ENCODE results near the gene STRN.
"Not testable (repeated sequence)": the region's sequence is repeated elsewhere in the genome, so short reads cannot be mapped to it uniquely, and the experiment has no call there.

Gene STRN

DNA sequence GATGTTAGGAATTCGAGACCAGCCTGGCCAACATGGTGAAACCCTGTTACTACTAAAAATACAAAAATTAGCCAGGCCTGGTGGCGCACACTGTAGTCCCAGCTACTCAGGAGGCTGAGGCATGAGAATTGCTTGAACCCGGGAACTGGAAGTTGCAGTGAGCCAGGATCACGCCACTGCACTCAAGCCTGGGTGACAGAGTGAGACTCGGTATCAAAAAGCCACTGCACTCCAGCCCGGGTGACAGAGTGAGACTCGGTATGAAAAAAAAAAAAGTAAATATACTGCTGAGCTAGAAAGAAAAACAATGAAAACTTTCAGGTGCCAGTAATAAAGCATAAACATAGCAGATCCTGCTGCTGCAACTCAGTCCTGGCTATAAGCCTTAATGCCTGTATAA lies 73.5 kb downstream of the STRN start:
- Mint-ChIP-seq H3K27ac (no peak overlapping the region), H3K36me3 (peaks cover 10% of the 10 kb centered on the region), H3K4me1 (peaks cover 6% of the 10 kb centered on the region), H3K9me3 (no peaks in the 10 kb centered on the region), H3K27me3 (no peaks in the 10 kb centered on the region), H3K4me3 (no peak overlapping the region)

DNA sequence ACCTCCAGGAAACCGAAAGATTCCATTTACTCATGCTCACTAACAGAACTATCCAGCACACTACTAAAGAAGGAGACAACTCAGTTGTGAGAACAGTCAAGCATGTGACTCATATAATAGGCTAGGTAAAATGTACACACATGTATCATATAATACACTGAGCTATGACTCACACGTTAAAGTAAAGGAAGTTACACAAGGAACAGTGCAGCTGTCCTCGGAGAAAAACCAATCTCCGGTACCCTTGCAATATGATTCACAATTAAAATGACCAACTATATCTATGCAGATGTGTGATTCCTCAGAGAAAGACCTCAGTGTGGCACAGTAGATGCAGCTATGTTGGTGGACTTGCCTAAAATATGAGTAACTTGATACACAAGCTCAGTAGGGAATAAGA lies 76.5 kb downstream of the STRN start:
- Mint-ChIP-seq H3K27ac (no peak overlapping the region), H3K27me3 (no peaks in the 10 kb centered on the region), H3K36me3 (peaks cover 13% of the 10 kb centered on the region), H3K4me3 (no peak overlapping the region), H3K4me1 (peaks cover 6% of the 10 kb centered on the region), H3K9me3 (no peaks in the 10 kb centered on the region)

DNA sequence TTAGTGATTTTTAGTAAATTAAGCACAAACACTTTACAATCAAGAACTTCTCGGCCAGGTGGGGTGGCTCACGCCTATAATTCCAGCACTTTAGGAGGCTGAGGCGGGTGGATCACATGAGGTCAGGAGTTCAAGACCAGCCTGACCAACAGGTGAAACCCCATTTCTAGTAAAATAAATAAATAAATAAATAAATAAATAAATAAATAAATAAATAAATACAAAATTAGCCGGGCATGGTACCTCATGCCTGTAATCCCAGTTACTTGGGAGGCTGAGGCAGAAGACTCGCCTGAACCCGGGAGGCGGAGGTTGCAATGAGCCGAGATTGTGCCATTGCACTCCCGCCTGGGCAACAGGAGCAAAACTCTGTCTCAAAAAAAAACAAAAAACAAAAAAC lies 79.2 kb downstream of the STRN start:
- not testable (repeated sequence) for H3K27ac Mint-ChIP-seq, H3K9me3 Mint-ChIP-seq, H3K4me3 Mint-ChIP-seq, H3K4me1 Mint-ChIP-seq, H3K27me3 Mint-ChIP-seq
- H3K36me3 Mint-ChIP-seq: peaks cover 16% of the 10 kb centered on the region

DNA sequence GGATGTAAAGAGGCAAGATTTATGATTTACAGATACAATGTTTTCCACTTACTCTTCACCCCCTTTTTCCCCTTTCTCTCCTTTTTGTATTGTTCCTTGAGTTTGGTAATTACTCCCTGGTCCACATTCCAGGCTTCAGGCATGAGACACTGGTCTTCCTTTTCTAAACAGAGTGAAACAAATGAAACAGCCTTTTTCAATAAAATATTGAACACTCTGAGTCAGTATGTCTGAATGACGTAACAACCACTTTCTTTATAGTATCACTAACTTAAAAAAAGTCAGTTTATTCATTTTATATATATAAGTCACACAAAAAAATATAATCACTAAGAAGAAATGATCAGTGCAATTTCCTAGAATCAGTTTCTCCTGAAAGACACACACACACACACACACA lies 79.7 kb downstream of the STRN start:
- no peak overlapping the region for H3K27ac Mint-ChIP-seq
- peaks cover 6% of the 10 kb centered on the region for H3K4me1 Mint-ChIP-seq
- H3K9me3 Mint-ChIP-seq: no peaks in the 10 kb centered on the region
- peaks cover 16% of the 10 kb centered on the region for H3K36me3 Mint-ChIP-seq
- H3K27me3 Mint-ChIP-seq: no peaks in the 10 kb centered on the region
- no peak overlapping the region for H3K4me3 Mint-ChIP-seq

DNA sequence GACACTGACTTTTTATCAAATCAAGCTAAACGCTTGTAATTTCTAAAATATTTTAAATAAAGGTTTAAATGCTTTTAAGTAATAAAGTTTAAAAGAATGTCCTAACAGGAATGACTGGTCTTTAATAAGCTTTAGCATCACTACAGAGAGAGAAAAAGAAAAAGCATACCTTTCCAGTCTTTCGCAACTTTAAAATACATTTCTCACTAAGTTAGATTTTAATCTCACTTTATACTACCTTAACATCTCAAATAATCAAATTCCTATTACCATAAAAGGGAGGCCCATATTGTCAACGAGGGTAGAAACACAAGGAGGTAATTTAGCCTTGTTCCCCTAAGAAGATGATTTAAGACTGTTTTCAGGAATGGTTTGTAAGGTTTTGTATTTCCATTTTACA lies 80.7 kb downstream of the STRN start:
- Mint-ChIP-seq H3K36me3 (peaks cover 16% of the 10 kb centered on the region), H3K27me3 (no peaks in the 10 kb centered on the region)

DNA sequence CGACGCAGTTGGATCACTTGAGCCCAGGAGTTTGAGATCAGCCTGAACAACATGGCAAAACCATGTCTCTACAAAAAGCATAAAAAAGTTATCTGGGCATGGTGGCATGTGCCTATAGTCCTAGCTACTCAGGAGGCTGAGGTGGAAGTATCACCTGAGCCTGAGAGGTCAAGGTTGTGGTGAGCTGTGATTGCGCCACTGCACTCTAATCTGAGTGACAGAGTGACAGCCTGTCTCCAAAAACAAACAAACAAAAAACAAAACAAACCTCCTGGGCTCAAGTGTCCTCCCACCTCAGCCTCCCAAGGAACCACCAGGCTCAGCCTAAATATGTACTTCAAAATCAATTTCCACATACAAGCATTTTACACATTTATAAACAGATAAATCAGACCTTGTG lies 83.8 kb downstream of the STRN start:
- Mint-ChIP-seq H3K36me3 (peaks cover 10% of the 10 kb centered on the region), H3K27me3 (no peaks in the 10 kb centered on the region), H3K4me3 (no peak overlapping the region), H3K9me3 (no peaks in the 10 kb centered on the region), H3K27ac (no peak overlapping the region), H3K4me1 (no peaks in the 10 kb centered on the region)

More for the DNA sequence above, 80.7 kb downstream of the STRN start:
- peaks cover 6% of the 10 kb centered on the region for H3K4me1 Mint-ChIP-seq
- H3K9me3 Mint-ChIP-seq: no peaks in the 10 kb centered on the region
- no peak overlapping the region for H3K4me3 Mint-ChIP-seq
- no peak overlapping the region for H3K27ac Mint-ChIP-seq

DNA sequence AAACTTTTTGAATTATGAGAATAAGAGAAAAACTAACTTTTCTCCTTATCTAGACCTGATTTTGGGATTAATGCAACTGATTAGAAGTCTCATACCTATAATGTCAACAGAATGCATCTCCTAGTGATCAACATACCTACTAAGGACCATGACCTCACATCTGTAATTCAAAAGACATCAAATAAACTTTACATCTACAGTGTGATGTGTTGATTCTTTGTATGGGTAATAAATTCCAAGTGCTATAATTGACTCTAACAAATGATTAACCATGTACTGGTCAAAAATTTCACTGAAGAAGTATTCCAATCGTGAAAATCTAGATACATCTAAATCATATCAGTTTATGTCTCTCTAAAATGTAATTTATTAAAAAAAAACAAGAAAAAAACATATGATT lies 84.5 kb downstream of the STRN start:
- Mint-ChIP-seq H3K9me3 (no peaks in the 10 kb centered on the region), H3K36me3 (peaks cover 14% of the 10 kb centered on the region)

DNA sequence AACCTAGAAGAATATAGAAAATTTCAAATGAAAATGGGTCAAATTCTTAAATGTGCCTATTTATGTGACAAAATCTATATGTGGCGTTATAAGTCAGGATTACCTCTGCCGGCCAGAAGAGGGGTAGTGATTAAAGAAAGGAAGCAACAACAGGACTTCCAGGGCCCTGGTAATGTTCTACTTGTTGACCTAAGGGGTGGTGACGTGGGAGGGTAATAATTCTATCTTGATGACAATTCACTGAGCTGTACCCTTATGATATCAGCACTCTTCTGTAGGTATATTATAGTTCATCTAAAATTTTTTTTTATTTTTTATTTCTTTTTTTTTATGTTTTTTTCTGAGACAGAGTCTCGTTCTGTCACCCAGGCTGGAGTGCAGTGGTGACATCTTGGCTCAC lies 87.9 kb downstream of the STRN start:
- peaks cover 24% of the 10 kb centered on the region for H3K36me3 Mint-ChIP-seq
- no peaks in the 10 kb centered on the region for H3K27me3 Mint-ChIP-seq
- no peak overlapping the region for H3K4me3 Mint-ChIP-seq
- H3K9me3 Mint-ChIP-seq: peaks cover 5% of the 10 kb centered on the region
- H3K27ac Mint-ChIP-seq: no peak overlapping the region
- no peaks in the 10 kb centered on the region for H3K4me1 Mint-ChIP-seq

More for the DNA sequence above, 84.5 kb downstream of the STRN start:
- H3K27me3 Mint-ChIP-seq: no peaks in the 10 kb centered on the region
- no peak overlapping the region for H3K27ac Mint-ChIP-seq
- H3K4me3 Mint-ChIP-seq: no peak overlapping the region
- no peaks in the 10 kb centered on the region for H3K4me1 Mint-ChIP-seq

DNA sequence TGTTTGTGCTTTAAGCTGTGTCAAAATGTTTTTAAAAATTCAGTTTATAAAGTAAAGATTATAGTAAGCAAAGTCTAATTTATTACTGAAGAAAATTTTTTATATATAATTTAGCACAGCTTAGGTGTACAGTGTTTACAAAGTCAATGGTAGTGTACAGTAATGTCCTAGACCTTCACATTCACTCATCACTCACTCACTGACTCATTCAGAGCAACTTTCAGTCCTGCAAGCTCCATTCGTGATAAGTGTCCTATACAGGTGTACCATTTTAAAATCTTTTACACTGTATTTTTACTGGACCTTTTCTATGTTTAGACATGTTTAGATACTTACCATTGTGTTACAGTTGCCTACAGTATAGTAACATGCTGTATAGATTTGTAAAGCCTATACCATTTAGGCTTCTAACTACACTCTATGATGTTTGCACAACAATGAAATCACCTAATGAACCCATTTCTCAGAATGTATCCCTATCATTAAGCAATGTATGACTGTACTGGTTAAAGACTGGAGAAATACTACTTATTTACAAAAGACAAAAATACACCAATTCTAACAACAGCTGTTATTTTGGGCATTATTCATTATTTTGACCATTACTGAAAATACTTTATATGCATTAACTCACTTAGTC lies 95.1 kb downstream of the STRN start:
- Mint-ChIP-seq H3K27ac (no peak overlapping the region), H3K4me3 (no peak overlapping the region), H3K9me3 (peaks cover 5% of the 10 kb centered on the region), H3K36me3 (peaks cover 34% of the 10 kb centered on the region), H3K27me3 (no peaks in the 10 kb centered on the region), H3K4me1 (no peaks in the 10 kb centered on the region)

DNA sequence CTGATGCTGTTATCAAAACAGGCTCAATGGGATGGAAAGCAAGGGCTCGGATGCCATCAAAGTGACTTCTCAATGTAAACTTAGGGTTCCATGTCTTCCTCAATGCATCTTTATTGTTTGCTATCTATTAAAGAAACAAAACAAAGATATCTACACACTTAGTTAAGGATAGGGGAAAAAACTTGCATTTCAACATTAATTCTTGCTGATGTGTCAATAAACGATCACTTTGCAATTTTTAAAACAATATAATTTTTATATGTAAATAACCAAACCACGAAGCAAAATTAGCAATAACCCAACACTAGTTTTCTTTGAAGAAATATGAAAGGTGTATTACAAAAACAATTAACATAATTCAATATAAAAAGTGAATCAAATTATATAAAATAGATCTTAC lies 96.7 kb downstream of the STRN start:
- Mint-ChIP-seq H3K27ac (no peak overlapping the region), H3K9me3 (peaks cover 5% of the 10 kb centered on the region), H3K27me3 (no peaks in the 10 kb centered on the region), H3K4me3 (no peak overlapping the region), H3K36me3 (peaks cover 34% of the 10 kb centered on the region), H3K4me1 (no peaks in the 10 kb centered on the region)

DNA sequence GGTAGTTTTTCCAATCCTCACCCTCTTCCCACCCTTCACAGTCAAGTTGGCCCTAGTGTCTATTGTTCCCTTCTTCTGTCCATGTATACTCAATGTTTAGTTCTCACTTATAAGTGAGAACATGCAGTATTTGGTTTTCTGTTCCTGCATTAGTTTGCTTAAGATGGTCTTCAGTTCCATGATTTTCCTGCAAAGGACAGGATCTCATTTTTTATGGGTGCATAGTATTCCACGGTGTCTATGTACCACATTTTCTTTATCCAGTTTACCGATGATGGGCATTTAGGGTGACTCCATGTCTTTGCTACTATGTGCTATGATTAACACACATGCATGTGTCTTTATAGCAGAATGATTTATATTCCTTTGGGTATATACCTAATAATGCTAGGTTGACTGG lies 104.4 kb downstream of the STRN start:
- Mint-ChIP-seq H3K4me1 (peaks cover 13% of the 10 kb centered on the region), H3K27ac (no peak overlapping the region), H3K27me3 (no peaks in the 10 kb centered on the region), H3K9me3 (no peaks in the 10 kb centered on the region), H3K4me3 (no peak overlapping the region), H3K36me3 (peaks cover 40% of the 10 kb centered on the region)

DNA sequence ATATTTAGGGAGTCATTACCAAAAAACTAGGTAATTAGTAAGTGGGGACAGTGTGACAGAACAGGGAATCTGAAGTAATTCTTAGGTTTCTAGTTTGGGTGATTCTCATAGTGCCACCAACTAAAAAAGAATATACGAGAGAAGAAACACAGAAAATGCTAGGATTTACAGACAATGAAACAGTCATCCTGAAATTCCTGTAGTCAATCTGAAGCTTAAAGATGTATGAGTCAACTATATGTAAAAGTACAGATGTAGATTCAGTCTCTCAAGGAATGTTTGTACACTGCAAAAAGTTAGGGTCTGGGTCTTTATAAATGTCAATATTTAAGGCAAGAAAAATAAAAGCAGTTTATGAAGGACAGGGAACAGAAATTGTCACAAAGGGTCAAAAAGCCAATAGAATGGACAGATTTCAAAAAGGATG lies 107.0 kb downstream of the STRN start:
- peak overlapping the region; percentile 65 for H3K27ac Mint-ChIP-seq
- peaks cover 13% of the 10 kb centered on the region for H3K4me1 Mint-ChIP-seq
- H3K27me3 Mint-ChIP-seq: no peaks in the 10 kb centered on the region
- H3K4me3 Mint-ChIP-seq: no peak overlapping the region
- H3K36me3 Mint-ChIP-seq: peaks cover 35% of the 10 kb centered on the region
- no peaks in the 10 kb centered on the region for H3K9me3 Mint-ChIP-seq

DNA sequence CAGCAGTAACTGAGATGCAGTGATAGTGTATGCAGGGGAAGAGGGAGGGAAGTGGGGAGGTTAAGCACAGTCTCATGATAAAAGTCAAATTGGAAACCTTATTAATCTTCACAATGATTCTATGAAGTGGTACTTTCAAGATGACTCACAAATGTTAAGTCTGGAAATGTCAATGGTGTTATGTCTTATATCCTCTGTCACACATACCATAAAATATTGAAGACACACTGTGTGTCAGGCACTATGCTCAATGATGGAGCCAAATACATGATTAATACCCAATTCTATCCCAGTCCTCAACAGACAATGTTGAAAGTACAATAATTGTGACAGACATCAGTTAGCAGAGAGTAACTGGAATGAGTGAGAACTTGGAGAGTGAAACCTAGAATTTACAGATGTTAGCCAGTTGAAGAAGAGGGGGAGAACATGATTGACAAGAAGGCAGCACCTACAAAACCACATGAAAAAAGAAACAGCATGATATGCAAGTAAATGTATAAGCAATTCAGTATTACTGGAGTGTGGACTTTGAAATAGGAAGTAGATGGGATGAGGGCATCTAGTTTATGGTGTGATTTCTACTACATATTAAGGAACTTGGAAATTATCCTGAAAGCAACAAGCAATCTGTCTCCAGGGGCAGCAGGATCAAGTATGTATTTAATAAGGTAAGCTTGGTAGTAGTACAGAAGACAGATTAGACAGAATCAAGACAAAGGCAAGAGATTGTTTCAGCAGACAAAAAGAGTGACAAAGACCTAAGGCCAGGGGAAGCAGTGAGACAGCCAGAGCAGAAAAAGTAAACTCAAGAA lies 107.6 kb downstream of the STRN start:
- Mint-ChIP-seq H3K27ac (peak overlapping the region; percentile 75), H3K4me3 (no peak overlapping the region), H3K4me1 (peaks cover 13% of the 10 kb centered on the region), H3K27me3 (no peaks in the 10 kb centered on the region), H3K36me3 (peaks cover 36% of the 10 kb centered on the region), H3K9me3 (no peaks in the 10 kb centered on the region)

DNA sequence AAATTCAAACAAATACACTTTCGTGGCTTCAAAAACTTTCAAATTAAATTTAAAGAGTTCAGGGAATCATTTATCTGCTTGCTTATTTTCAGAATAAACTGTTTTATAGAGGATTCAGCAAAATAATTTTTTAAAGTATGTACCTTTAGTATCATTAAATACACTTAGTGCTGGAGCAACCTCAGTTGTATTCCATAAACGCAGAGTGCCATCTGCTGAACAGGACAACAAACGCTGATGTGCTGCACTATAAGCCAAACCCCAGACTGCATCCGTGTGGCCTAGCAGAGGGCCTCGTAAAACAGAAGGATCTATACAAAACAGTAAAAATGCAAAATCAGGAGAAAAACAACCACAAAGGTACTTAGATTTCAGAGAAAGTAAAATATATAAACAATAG lies 108.6 kb downstream of the STRN start:
- no peaks in the 10 kb centered on the region for H3K9me3 Mint-ChIP-seq
- H3K4me3 Mint-ChIP-seq: no peak overlapping the region
- no peak overlapping the region for H3K27ac Mint-ChIP-seq
- H3K27me3 Mint-ChIP-seq: no peaks in the 10 kb centered on the region
- H3K36me3 Mint-ChIP-seq: peaks cover 30% of the 10 kb centered on the region
- H3K4me1 Mint-ChIP-seq: peaks cover 13% of the 10 kb centered on the region

DNA sequence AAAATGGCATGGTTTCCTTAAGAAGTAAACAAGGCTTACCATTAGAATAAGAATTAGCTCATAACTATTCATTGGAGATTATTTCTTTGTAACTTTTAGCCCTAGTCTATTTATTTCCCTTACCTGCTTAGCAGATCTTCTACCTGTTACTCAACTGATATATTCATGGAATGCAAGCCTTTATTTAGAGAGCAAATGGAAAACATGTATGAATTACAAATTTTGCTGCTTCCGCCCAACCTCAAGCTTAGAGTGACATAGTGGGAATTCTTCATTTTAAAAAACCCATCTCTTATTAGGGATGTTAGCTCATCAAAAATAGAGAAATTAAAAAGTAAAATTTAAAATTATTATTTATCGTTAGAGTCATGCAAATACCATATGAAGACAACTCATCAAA lies 110.9 kb downstream of the STRN start:
- H3K36me3 Mint-ChIP-seq: peaks cover 29% of the 10 kb centered on the region
- no peak overlapping the region for H3K27ac Mint-ChIP-seq

DNA sequence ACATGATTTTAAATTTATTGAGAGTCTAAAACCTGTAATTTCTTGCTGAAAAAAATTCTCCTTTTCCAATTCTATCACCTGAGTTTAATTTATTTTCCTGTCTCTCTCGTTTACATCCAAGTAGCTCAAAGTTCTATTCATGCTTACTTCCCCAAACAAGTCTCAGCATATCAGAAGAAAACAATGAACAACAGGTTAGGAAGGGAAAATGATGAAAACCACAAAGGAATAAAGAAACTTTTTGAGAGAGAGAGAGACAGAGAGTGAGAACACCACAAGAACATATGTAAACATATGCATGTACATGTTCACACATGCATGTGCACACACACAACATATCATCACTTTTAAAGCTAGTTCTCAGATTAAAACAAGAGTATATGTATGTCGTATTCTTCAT lies 112.1 kb downstream of the STRN start:
- peaks cover 12% of the 10 kb centered on the region for H3K4me1 Mint-ChIP-seq
- H3K27ac Mint-ChIP-seq: no peak overlapping the region
- H3K27me3 Mint-ChIP-seq: no peaks in the 10 kb centered on the region
- no peaks in the 10 kb centered on the region for H3K9me3 Mint-ChIP-seq
- peaks cover 32% of the 10 kb centered on the region for H3K36me3 Mint-ChIP-seq
- H3K4me3 Mint-ChIP-seq: no peak overlapping the region

More for the DNA sequence above, 110.9 kb downstream of the STRN start:
- Mint-ChIP-seq H3K4me1 (peaks cover 13% of the 10 kb centered on the region), H3K4me3 (no peak overlapping the region), H3K9me3 (no peaks in the 10 kb centered on the region), H3K27me3 (no peaks in the 10 kb centered on the region)

Measured in activated naive CD4-positive, alpha-beta T cell treated with anti-CD3 and anti-CD28 coated beads, Interleukin-2, amount 50 U/mL, for 24 hours (primary cell).